Neutrophil (primary cell): ENCODE results near the gene ABHD17A.
"Not testable (repeated sequence)": the region's sequence is repeated elsewhere in the genome, so short reads cannot be mapped to it uniquely, and the experiment has no call there.

Source experiments
- H3K27ac ChIP-seq: fragments of 200-600 bp; sonication (generic); 2 replicates; pipeline ENCODE4 v1.5.1; 2016; ENCODE audit warnings: mild to moderate bottlenecking, moderate library complexity
- H3K27me3 ChIP-seq: fragments of 200-600 bp; sonication (generic); 2 replicates; pipeline ENCODE4 v1.6.0; 2016; ENCODE audit warnings: mild to moderate bottlenecking
- H3K36me3 ChIP-seq: fragments of 200-600 bp; sonication (generic); 2 replicates; pipeline ENCODE4 v1.5.1; 2017
- H3K4me1 ChIP-seq, 2 experiments: fragments of 200-600 bp in 1 of 2; sonication (generic) in 1 of 2; 1 replicate in 1 of 2; 2 replicates in 1 of 2; pipeline versions ENCODE4 v1.5.1 to v1.6.1; 2013 to 2016; ENCODE audit warnings: low read depth in 1 of 2, low read length in 1 of 2, mild to moderate bottlenecking in 1 of 2, moderate library complexity in 1 of 2; ENCODE audit not compliant: control insufficient read depth in 1 of 2, insufficient read depth in 1 of 2
- H3K4me3 ChIP-seq, 2 experiments: fragments of 200-600 bp in 1 of 2; sonication (generic) in 1 of 2; 1 replicate in 1 of 2; 2 replicates in 1 of 2; pipeline ENCODE4 v1.5.1; 2013 to 2016; ENCODE audit warnings: low read depth in 1 of 2, low read length in 1 of 2, mild to moderate bottlenecking in 1 of 2, moderate library complexity in 1 of 2
- H3K9me3 ChIP-seq: fragments of 200-600 bp; sonication (generic); 2 replicates; pipeline ENCODE4 v1.5.1; 2016
- CTCF ChIP-seq: fragments of 200-600 bp; sonication (generic); IDR thresholded peaks from 2 replicates; pipeline ENCODE4 v1.5.1; 2016; ENCODE audit warnings: antibody characterized with exemption

Gene ABHD17A

GRCh38 chr19:1880611-1881392, 4.5 kb downstream of the ABHD17A start:
- Histone ChIP-seq H3K4me3 (no peak overlapping the region), H3K27ac (no peak overlapping the region), H3K36me3 (peaks cover 20% of the 10 kb centered on the region), H3K9me3 (no peaks in the 10 kb centered on the region), H3K27me3 (no peaks in the 10 kb centered on the region), H3K4me1 (peaks cover 36 to 43% of the 10 kb centered on the region in 2 experiments)
- no peak for TF ChIP-seq CTCF

- H3K27me3 ChIP-seq, H3K4me3 ChIP-seq, H3K9me3 ChIP-seq, H3K27ac ChIP-seq: not testable (repeated sequence)
- Histone ChIP-seq H3K4me1 (peaks cover 44 to 45% of the 10 kb centered on the region in 2 experiments), H3K36me3 (peaks cover 20% of the 10 kb centered on the region)
These were observed 5.3 kb downstream of the ABHD17A start for GRCh38 chr19:1879982-1880381.

DNA sequence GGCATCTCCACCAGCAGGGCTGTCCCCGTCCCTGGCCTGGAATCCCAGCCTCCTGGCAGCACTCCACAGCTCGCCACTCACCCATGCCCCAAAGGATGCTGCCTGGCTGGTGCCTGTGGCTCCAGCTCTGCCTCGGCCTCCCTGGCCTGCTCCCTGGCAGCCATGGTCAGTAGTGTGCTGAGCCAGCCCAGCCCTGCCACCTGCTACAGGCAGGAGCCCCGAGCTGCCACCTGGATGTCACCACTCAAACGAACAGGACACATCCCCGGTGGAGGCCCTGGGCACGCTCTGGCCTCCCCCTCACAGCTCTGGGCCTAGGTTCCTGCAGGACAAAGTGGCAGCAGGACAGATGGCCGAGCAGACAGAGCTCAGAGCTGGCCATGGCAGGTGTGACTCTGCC, 6.7 kb downstream of the ABHD17A start:
- Histone ChIP-seq H3K4me1 (peaks cover 43 to 46% of the 10 kb centered on the region in 2 experiments), H3K36me3 (peaks cover 22% of the 10 kb centered on the region)
- not testable (repeated sequence) for H3K4me3 ChIP-seq, H3K27ac ChIP-seq, H3K27me3 ChIP-seq, H3K9me3 ChIP-seq

GRCh38 chr19:1877280-1877660, 8.0 kb downstream of the ABHD17A start:
- Histone ChIP-seq H3K4me1 (peaks cover 30 to 36% of the 10 kb centered on the region in 2 experiments), H3K36me3 (peaks cover 27% of the 10 kb centered on the region)
- not testable (repeated sequence) for H3K9me3 ChIP-seq, H3K27ac ChIP-seq, H3K4me3 ChIP-seq, H3K27me3 ChIP-seq

DNA sequence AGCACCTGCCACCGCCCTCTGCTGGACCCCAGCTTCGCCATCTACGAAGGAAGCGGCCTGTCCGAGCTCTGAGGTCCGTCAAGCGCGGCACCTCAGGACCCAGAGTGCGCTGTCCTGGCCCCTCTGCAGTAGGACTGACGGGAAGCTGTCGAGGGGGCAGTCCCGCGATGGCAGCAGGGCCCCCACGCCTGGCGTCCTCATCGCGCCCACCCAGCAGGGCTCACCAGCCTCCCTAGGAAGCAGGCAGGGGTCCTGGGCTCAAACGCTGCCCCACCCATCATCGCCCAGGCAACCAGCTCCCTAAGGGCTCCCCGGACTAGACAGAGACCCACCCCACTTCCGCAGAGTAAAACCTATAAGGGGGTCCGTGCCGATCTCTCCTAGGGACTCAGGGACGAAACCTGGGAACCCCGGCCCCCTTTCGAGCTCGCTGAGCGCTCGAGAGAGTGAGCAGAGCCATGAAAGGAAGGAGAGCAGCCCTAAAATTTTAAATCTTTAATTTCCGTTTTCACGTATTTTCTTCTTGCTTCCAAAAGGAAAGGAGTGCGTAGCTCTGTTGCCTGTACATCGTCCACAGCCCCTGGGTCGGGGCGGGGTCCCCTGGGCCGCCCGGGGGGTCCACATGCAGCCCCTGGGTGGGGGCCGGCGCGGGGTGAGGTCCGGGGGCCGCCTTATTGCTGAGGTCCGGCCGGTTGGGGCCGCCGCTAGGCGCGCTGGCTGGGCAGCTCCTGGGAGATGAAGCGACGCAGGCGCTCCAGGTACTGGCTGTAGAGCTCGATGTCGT, 8.6 kb downstream of the ABHD17A start:
- H3K27me3 ChIP-seq, H3K9me3 ChIP-seq: not testable (repeated sequence)
- peak overlapping the region; percentile 90 to 91 for H3K4me3 ChIP-seq
- peaks cover 28% of the 10 kb centered on the region for H3K36me3 ChIP-seq
- H3K27ac ChIP-seq: peak overlapping the region; percentile 95
- peaks cover 27 to 30% of the 10 kb centered on the region in 2 experiments for H3K4me1 ChIP-seq

DNA sequence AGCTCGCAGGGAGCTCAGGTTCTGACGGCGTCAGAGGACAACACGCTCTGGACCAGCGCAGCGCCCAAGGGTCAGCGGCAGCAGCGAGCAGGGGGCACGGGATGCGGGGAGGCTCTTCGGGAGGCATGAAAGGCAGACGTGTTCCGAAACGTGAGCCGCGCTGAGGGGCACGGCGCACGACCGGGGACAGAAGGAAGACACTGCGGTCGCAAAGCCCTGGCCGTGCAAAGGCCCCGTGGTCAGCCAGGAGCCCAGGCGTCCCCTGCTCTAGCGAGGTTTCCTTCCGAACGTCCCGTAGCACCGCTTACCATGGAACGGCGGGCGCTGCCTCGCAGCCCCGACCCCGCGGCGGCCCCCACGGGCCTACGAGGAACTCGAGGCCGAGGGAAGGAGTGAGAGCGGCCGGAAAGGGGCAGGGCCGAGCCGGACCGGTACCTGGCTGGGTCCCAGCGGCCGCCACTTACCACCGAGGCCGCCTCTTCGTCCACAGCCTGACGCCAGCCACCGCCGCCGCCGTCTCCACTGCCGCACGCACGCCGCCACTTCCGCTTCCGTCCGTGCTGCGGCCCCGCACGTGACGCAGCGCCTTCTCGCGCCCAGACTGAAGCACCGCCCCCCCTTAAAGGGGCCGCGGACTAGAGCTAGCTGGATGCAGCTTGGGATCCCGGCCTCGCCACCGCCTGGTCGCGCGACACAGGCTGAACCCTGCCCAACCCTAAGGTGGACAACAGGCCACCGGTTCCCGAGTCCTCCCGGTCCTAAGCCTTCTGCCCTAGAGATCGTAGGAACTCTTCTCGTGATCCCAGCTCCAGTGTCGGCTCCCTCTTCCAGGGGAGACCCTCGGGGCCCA, 9.4 kb downstream of the ABHD17A start:
- peaks cover 32% of the 10 kb centered on the region for H3K36me3 ChIP-seq
- no peaks in the 10 kb centered on the region for H3K27me3 ChIP-seq
- peak overlapping the region; percentile 95 for H3K27ac ChIP-seq
- TF ChIP-seq CTCF: peak; percentile 43
- peak overlapping the region; percentile 90 to 91 for H3K4me3 ChIP-seq
- peaks cover 27 to 30% of the 10 kb centered on the region in 2 experiments for H3K4me1 ChIP-seq
- H3K9me3 ChIP-seq: no peaks in the 10 kb centered on the region

- Histone ChIP-seq H3K27ac (peak overlapping the region; percentile 95), H3K4me1 (peaks cover 27 to 30% of the 10 kb centered on the region in 2 experiments), H3K4me3 (peak overlapping the region; percentile 90 to 91), H3K36me3 (peaks cover 26% of the 10 kb centered on the region)
- H3K27me3 ChIP-seq, H3K9me3 ChIP-seq: not testable (repeated sequence)
These were observed 10.0 kb downstream of the ABHD17A start for GRCh38 chr19:1875265-1875645.
